Body of pancreas (tissue), 4 donors: ENCODE measurements around the gene ARHGEF7.
"Not testable (repeated sequence)": the region's sequence is repeated elsewhere in the genome, so short reads cannot be mapped to it uniquely, and the experiment has no call there.

Source experiments
- CTCF ChIP-seq, 7 experiments: fragments of 450-650 bp in 4 of 7; fragments of 200-600 bp in 3 of 7; sonication (generic) in 3 of 7; IDR thresholded peaks; one replicate each; pipeline ENCODE4 v1.5.1; 2016 to 2019; ENCODE audit warnings: antibody characterized with exemption in 7 of 7
- POLR2A ChIP-seq, 3 donors: fragments of 450-650 bp; IDR thresholded peaks; one replicate each; pipeline ENCODE4 v1.6.1; 2016; ENCODE audit warnings: antibody characterized with exemption in 3 of 3, mild to moderate bottlenecking in 2 of 3

DNA sequence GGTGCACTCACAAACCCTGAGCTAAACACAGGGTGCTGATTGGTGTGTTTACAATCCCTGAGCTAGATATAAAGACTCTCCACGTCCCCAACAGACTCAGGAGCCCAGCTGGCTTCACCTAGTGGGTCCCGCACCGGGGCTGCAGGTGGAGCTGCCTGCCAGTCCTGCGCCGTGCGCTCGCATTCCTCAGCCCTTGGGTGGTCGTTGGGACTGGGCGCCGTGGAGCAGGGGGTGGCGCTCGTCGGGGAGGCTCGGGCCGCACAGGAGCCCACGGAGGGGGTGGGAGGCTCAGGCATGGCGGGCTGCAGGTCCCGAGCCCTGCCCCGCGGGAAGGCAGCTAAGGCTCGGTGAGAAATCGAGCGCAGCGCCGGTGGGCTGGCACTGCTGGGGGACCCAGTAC lies 31.4 kb upstream of the ARHGEF7 start:
- not testable (repeated sequence) for TF ChIP-seq CTCF, POLR2A (IDR thresholded peaks at IDR 0.05)
